Liver (tissue), 9 donors: ENCODE results near the gene MMEL1. TPM values are rescaled to one million over a fixed set of nuclear protein-coding genes. Genes with fewer than 3 reads are reported as not detected.

Source experiments
- DNase-seq: peaks from one replicate; pipeline ENCODE4 v3.0.0-alpha.2; 2017; ENCODE audit warnings: low spot score
- H3K27ac ChIP-seq, 2 donors: one replicate each; pipeline ENCODE4 v1.7.0; 2013; ENCODE audit warnings: inconsistent platforms in 2 of 2, low read length in 2 of 2, control low read depth in 1 of 2, low read depth in 1 of 2, mild to moderate bottlenecking in 1 of 2
- H3K27me3 ChIP-seq, 4 donors: one replicate each; pipeline versions ENCODE4 v1.6.1 to v1.7.0; 2013; ENCODE audit warnings: low read length in 3 of 4, inconsistent platforms in 1 of 4, mild to moderate bottlenecking in 1 of 4, moderate library complexity in 1 of 4; ENCODE audit not compliant: control insufficient read depth in 4 of 4, insufficient read depth in 4 of 4
- H3K36me3 ChIP-seq, 4 donors: one replicate each; pipeline versions ENCODE4 v1.6.1 to v1.7.0; 2013; ENCODE audit warnings: low read length in 3 of 4, mild to moderate bottlenecking in 3 of 4, low read depth in 1 of 4, moderate library complexity in 1 of 4; ENCODE audit not compliant: control insufficient read depth in 4 of 4, insufficient read depth in 3 of 4
- H3K4me1 ChIP-seq, 4 donors: one replicate each; pipeline versions ENCODE4 v1.6.1 to v1.7.0; 2013; ENCODE audit warnings: low read length in 3 of 4, mild to moderate bottlenecking in 3 of 4, moderate library complexity in 1 of 4; ENCODE audit not compliant: control insufficient read depth in 4 of 4, insufficient read depth in 4 of 4
- H3K4me3 ChIP-seq, 3 donors: one replicate each; pipeline versions ENCODE4 v1.6.1 to v1.7.0; 2013; ENCODE audit warnings: low read length in 3 of 3, control low read depth in 1 of 3, low read depth in 1 of 3, mild to moderate bottlenecking in 1 of 3
- H3K9ac ChIP-seq, 2 donors: one replicate each; pipeline ENCODE4 v1.7.0; 2013; ENCODE audit warnings: low read length in 2 of 2, mild to moderate bottlenecking in 2 of 2, moderate library complexity in 2 of 2, control low read depth in 1 of 2, low read depth in 1 of 2
- H3K9me3 ChIP-seq, 4 donors: one replicate each; pipeline versions ENCODE4 v1.6.1 to v1.7.0; 2013; ENCODE audit warnings: low read length in 3 of 4; ENCODE audit not compliant: control insufficient read depth in 4 of 4
- CTCF ChIP-seq: fragments of 150-350 bp; IDR thresholded peaks from 2 replicates; pipeline ENCODE4 v1.5.1; 2017; ENCODE audit warnings: improper control_type of control experiment, low read depth, low read length; ENCODE audit not compliant: missing input control
- GABPA ChIP-seq, 2 donors: IDR thresholded peaks in 1 of 2; conservative IDR thresholded peaks in 1 of 2; 2 replicates each; pipeline ENCODE4 v1.6.1; 2016; ENCODE audit warnings: antibody characterized with exemption in 2 of 2, mild to moderate bottlenecking in 1 of 2, moderate library complexity in 1 of 2
- HNF4A ChIP-seq, 2 donors: conservative IDR thresholded peaks; 2 replicates each; pipeline ENCODE4 v1.6.1; 2016; ENCODE audit warnings: antibody characterized with exemption in 2 of 2, mild to moderate bottlenecking in 2 of 2
- HNF4G ChIP-seq: IDR thresholded peaks from 2 replicates; pipeline ENCODE4 v1.6.1; 2016; ENCODE audit warnings: antibody characterized with exemption
- JUND ChIP-seq, 2 donors: IDR thresholded peaks; 2 replicates each; pipeline ENCODE4 v1.6.1; 2016; ENCODE audit warnings: antibody characterized with exemption in 2 of 2
- NR2F2 ChIP-seq: IDR thresholded peaks from 2 replicates; pipeline ENCODE4 v1.6.1; 2016; ENCODE audit warnings: antibody characterized with exemption
- REST ChIP-seq: IDR thresholded peaks from 2 replicates; pipeline ENCODE4 v1.6.1; 2016; ENCODE audit warnings: antibody characterized with exemption, mild to moderate bottlenecking
- RXRA ChIP-seq, 2 donors: IDR thresholded peaks; 2 replicates each; pipeline ENCODE4 v1.6.1; 2017 to 2018; ENCODE audit warnings: antibody characterized with exemption in 2 of 2, mild to moderate bottlenecking in 1 of 2
- SP1 ChIP-seq: IDR thresholded peaks from 2 replicates; pipeline ENCODE4 v1.6.1; 2018; ENCODE audit warnings: antibody characterized with exemption, mild to moderate bottlenecking
- TAF1 ChIP-seq: conservative IDR thresholded peaks from 2 replicates; pipeline ENCODE4 v1.6.1; 2016; ENCODE audit warnings: antibody characterized with exemption, mild to moderate bottlenecking
- YY1 ChIP-seq: IDR thresholded peaks from 2 replicates; pipeline ENCODE4 v1.6.1; 2016; ENCODE audit warnings: antibody characterized with exemption, mild to moderate bottlenecking
- ZBTB33 ChIP-seq: IDR thresholded peaks from 2 replicates; pipeline ENCODE4 v1.6.1; 2016; ENCODE audit warnings: antibody characterized with exemption
- WGBS: extraction: QIAGEN DNeasy Blood & Tissue Kit; methylation state at CpG from one replicate; pipeline ENCODE4 v1.1.7; 2013; 5-methylcytosine and 5-hydroxymethylcytosine counted together
- polyA plus RNA-seq, 2 donors: library from polyadenylated mRNA; stranded (reverse) in 1 of 2; unstranded in 1 of 2; fragments of 200-250 nt in 1 of 2; fragments of >200 nt in 1 of 2; fragmentation: Nextera tagmentation in 1 of 2; extraction: Ambion mirVana in 1 of 2; gene quantifications; one replicate each; pipeline versions ENCODE4 v1.2.1 to v1.2.3, GENCODE V29; 2013 to 2015
- total RNA-seq, 2 donors: library from RNA; depleted of rRNA; stranded (reverse); fragments of >200 nt; gene quantifications; one replicate each; pipeline ENCODE4 v1.2.3, GENCODE V29; 2014
- donor health status: healthy.
- donor health status: healthy.
- donor health status: healthy.
- donor health status: healthy.
- donor health status: healthy.

The MMEL1 gene
- total and polyA plus RNA-seq, 4 donors, result under 0.01 to 0.42 TPM; not detected in 2

DNA sequence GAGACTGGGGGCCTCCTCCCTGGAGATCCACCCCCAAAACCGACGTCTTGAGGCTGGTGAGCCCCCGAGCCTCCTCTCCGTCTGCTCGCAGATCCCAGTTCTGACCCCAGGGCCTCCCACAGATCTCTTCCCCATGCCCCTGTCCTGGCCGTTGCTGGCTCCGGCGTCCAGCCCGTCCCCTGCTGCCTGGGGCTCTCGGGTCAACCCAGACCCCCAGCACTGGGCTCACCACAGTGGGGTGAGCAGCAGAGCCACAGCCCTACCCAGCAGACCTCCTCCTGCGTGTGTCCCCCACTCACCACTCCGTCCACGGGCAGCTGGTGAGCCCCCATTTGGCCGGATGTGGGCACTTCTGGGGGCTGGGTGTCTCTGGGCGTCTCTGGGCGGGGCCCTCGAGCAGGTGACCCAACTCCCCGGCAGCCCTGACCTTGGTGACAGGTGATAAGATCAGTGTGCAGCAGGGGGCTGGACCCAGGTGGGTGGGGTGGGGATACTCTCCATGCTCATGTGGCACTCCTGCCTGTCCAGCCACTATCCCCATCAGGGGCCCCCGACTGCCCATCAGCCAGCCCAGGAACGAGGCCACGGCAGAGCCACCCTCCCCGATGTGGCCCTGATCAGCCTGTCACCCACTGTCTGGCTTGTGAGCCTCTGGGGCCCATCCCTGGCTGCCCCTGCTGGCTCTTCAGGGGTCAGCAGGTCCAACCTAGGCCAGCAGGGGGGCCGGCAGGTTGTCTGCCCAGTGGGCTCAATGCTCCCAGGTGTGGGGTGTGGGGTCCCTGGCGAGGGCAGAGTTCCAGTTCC is 75.9 kb downstream of the MMEL1 start:
- 6% methylated on average over 24 of the region's 24 CpGs for WGBS
- H3K4me1 ChIP-seq, result peaks cover 7 to 27% (median 19%) of the 10 kb centered on the region in 4 donors
- DNase-seq, result no peak

DNA sequence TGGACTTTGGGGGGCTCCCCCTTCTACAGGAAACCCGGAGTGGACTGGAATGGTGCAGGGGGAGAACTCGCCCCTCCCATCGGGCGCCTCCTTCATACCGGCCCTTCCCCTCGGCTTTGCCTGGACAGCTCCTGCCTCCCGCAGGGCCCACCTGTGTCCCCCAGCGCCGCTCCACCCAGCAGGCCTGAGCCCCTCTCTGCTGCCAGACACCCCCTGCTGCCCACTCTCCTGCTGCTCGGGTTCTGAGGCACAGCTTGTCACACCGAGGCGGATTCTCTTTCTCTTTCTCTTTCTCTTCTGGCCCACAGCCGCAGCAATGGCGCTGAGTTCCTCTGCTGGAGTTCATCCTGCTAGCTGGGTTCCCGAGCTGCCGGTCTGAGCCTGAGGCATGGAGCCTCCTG is 76.5 kb downstream of the MMEL1 start, which contains the start of gene TNFRSF14:
TSS of gene TNFRSF14 (plus strand) at position 95 of the 401 bp plus-strand sequence. CDS start at position 389, 294 bp downstream.
- H3K36me3 ChIP-seq, result peaks cover 3 to 15% (median 9%) of the 10 kb centered on the region in 4 donors
- H3K4me3 ChIP-seq, result peak within 1 kb of the TSS; percentile 54 to 83 (median 71)
- WGBS, result 1% methylated on average over 16 of the region's 16 CpGs
- peak within 1 kb of the TSS; percentile 85 to 99 for H3K9ac ChIP-seq
- DNase-seq, result no peak
- H3K4me1 ChIP-seq, result peaks cover 7 to 27% (median 19%) of the 10 kb centered on the region in 4 donors
- H3K27ac ChIP-seq, result peak within 1 kb of the TSS; percentile 83 to 96
- H3K27me3 ChIP-seq, result no peaks in the 10 kb centered on the region
- H3K9me3 ChIP-seq, result no peaks in the 10 kb centered on the region
- TF ChIP-seq YY1, result peak; percentile 95
- TF ChIP-seq REST, result peak; percentile 55
- no peak for TF ChIP-seq NR2F2
- TF ChIP-seq GABPA (IDR thresholded peaks at IDR 0.05 in 1 of 2, conservative IDR thresholded peaks at IDR 0.05 in 1 of 2), result no peak

More for the DNA sequence above, 75.9 kb downstream of the MMEL1 start:
- Histone ChIP-seq H3K9ac (peak overlapping the region; percentile 85 to 99), H3K36me3 (peaks cover 6 to 19% (median 11%) of the 10 kb centered on the region in 4 donors), H3K27ac (peak overlapping the region; percentile 83 to 96), H3K27me3 (no peaks in the 10 kb centered on the region), H3K9me3 (no peaks in the 10 kb centered on the region), H3K4me3 (peak overlapping the region; percentile 54 to 83 (median 71))
- TF ChIP-seq RXRA (IDR thresholded peaks at IDR 0.05), result peak in 1 of 2 donors; percentile 6
- TF ChIP-seq JUND (IDR thresholded peaks at IDR 0.05), result no peak
- no peak for TF ChIP-seq CTCF
- peak; percentile 80 for TF ChIP-seq YY1

- TF ChIP-seq TAF1 (no peak), SP1 (peak; percentile 37), RXRA (IDR thresholded peaks at IDR 0.05) (peak in 1 of 2 donors; percentile 32), REST (peak; percentile 10), NR2F2 (peak; percentile 36), YY1 (no peak), HNF4G (no peak), ZBTB33 (no peak), HNF4A (conservative IDR thresholded peaks at IDR 0.05) (peak; percentile 39 to 53)
- Histone ChIP-seq H3K9me3 (no peaks in the 10 kb centered on the region), H3K9ac (peak overlapping the region; percentile 85 to 99), H3K36me3 (peaks cover 3 to 14% (median 7%) of the 10 kb centered on the region in 4 donors), H3K4me1 (peaks cover 7 to 27% (median 19%) of the 10 kb centered on the region in 4 donors), H3K4me3 (peak overlapping the region; percentile 54 to 83 (median 71)), H3K27me3 (no peaks in the 10 kb centered on the region), H3K27ac (peak overlapping the region; percentile 83 to 96)
- WGBS, result 1% methylated on average over 26 of the region's 26 CpGs
- DNase-seq, result peak; percentile 53
Observed at GRCh38 chr1:2555634-2556276, 77.1 kb downstream of the MMEL1 start.
